ENCODE results near the gene NOL9. TPM values are rescaled to one million over a fixed set of nuclear protein-coding genes. Genes with fewer than 3 reads are reported as not detected.
A peak's percentile ranks its signal among the peaks of the same experiment; 100 is the strongest.

NOL9 gene
- total RNA-seq, 2 experiments from 2014 or later = 52.3 to 54.1 TPM

GRCh38 chr1:6557597-6557996 lies 3.3 kb upstream of the NOL9 start:
- TF ChIP-seq CTCF (IDR thresholded peaks at IDR 0.05) = no peak
- no peak for ATAC-seq (ENCODE audit: poor library complexity)
- Mint-ChIP-seq H3K4me3 (no peak overlapping the region), H3K9me3 (no peaks in the 10 kb centered on the region), H3K27ac (no peak overlapping the region), H3K36me3 (ENCODE audit: low read depth) (no peaks in the 10 kb centered on the region), H3K27me3 (no peaks in the 10 kb centered on the region), H3K4me1 (ENCODE audit: low read depth) (peaks cover 6% of the 10 kb centered on the region)
- Histone ChIP-seq H3K27ac (ENCODE audit: low read depth in 1 of 2, low read length in 2 of 2) (no peak overlapping the region), H3K9me3 (ENCODE audit: control insufficient read depth in 1 of 2, insufficient read depth in 1 of 2, low read length in 2 of 2) (no peaks in the 10 kb centered on the region), H3K27me3 (ENCODE audit: control insufficient read depth in 1 of 2, insufficient read depth in 2 of 2, low read length in 2 of 2) (no peaks in the 10 kb centered on the region), H3K4me3 (ENCODE audit: low read length) (no peak overlapping the region), H3K4me1 (ENCODE audit: insufficient read depth, low read length) (peaks cover 23% of the 10 kb centered on the region), H3K36me3 (ENCODE audit: insufficient read depth, low read length) (peaks cover 2% of the 10 kb centered on the region)
- intact Hi-C loops (cut with DNase I, micrococcal nuclease) = loop anchor here (10.0 kb wide), 2 partner anchors 47 to 227 kb away; partner anchors contain the start of genes CAMTA1 (in 1 of the 2) and KLHL21 (in 1 of the 2)
- POLR2A ChIA-PET = no interaction called here
- no peak for DNase-seq
- CTCF ChIA-PET = interaction anchor here (1.6 kb wide), 1 partner anchor 89 kb away, joined by 4 read pairs; no protein-coding TSS in a partner anchor

GRCh38 chr1:6554907-6555778 lies 830 bp upstream of the NOL9 start, which contains the start of gene TAS1R1:
Gene TAS1R1, plus strand, starts transcription at chr1:6555307. Its CDS starts 67 bp downstream, at chr1:6555374.
- no peak for TF ChIP-seq CTCF (IDR thresholded peaks at IDR 0.05)
- Histone ChIP-seq H3K9me3 (ENCODE audit: control insufficient read depth in 1 of 2, insufficient read depth in 1 of 2, low read length in 2 of 2) (no peaks in the 10 kb centered on the region), H3K36me3 (ENCODE audit: insufficient read depth, low read length) (peaks cover 15% of the 10 kb centered on the region), H3K4me1 (ENCODE audit: insufficient read depth, low read length) (peaks cover 30% of the 10 kb centered on the region), H3K27ac (ENCODE audit: low read depth in 1 of 2, low read length in 2 of 2) (peak within 1 kb of the TSS in 1 of 2 donors; percentile 64), H3K4me3 (ENCODE audit: low read length) (peak within 1 kb of the TSS; percentile 94), H3K27me3 (ENCODE audit: control insufficient read depth in 1 of 2, insufficient read depth in 2 of 2, low read length in 2 of 2) (no peaks in the 10 kb centered on the region)
- Mint-ChIP-seq H3K27ac (peak within 1 kb of the TSS; percentile 70), H3K36me3 (ENCODE audit: low read depth) (peaks cover 9% of the 10 kb centered on the region), H3K9me3 (no peaks in the 10 kb centered on the region), H3K4me1 (ENCODE audit: low read depth) (peaks cover 6% of the 10 kb centered on the region), H3K27me3 (no peaks in the 10 kb centered on the region), H3K4me3 (peak within 1 kb of the TSS; percentile 85)
- ATAC-seq (ENCODE audit: poor library complexity) (no peak), DNase-seq (peak in 2 of 14 experiments; percentile 10 to 27)
- ChIA-PET CTCF (interaction anchor here (0.5 to 2.5 kb wide), 20 partner anchors 10 to 1090 kb away, joined by 3 to 22 read pairs (median 6); partner anchors contain the start of genes KLHL21, PHF13, THAP3 and ZBTB48), POLR2A (interaction anchor here (0.9 to 2.2 kb wide), 13 partner anchors 10 to 207 kb away, joined by 3 to 38 read pairs (median 6); partner anchors contain the start of genes KLHL21 and ZBTB48)
- intact Hi-C loops (cut with DNase I, micrococcal nuclease) = loop anchor here (1.0 to 10.0 kb wide), 9 partner anchors 24 to 230 kb away; partner anchors contain the start of genes CAMTA1 (in 1 of the 2), DNAJC11 (in 1 of the 2), KLHL21 (in 1 of the 2) and ZBTB48 (in 1 of the 2)

GRCh38 chr1:6547301-6547700 lies 7.0 kb downstream of the NOL9 start:
- peak overlapping the region; percentile 83 for H3K27ac Mint-ChIP-seq
- Histone ChIP-seq H3K4me3 (ENCODE audit: low read length) (no peak overlapping the region), H3K36me3 (ENCODE audit: insufficient read depth, low read length) (peaks cover 71% of the 10 kb centered on the region), H3K4me1 (ENCODE audit: insufficient read depth, low read length) (peaks cover 45% of the 10 kb centered on the region), H3K27me3 (ENCODE audit: control insufficient read depth in 1 of 2, insufficient read depth in 2 of 2, low read length in 2 of 2) (no peaks in the 10 kb centered on the region), H3K27ac (ENCODE audit: low read depth in 1 of 2, low read length in 2 of 2) (peak overlapping the region; percentile 32 to 79), H3K9me3 (ENCODE audit: control insufficient read depth in 1 of 2, insufficient read depth in 1 of 2, low read length in 2 of 2) (no peaks in the 10 kb centered on the region)
- POLR2A ChIA-PET = no interaction called here
- CTCF ChIA-PET = no interaction called here
- H3K4me3 Mint-ChIP-seq = no peak overlapping the region
- ATAC-seq (ENCODE audit: poor library complexity) = no peak
- no peak for TF ChIP-seq CTCF (IDR thresholded peaks at IDR 0.05)
- intact Hi-C loops (cut with DNase I, micrococcal nuclease) = no loop called here
- H3K36me3 Mint-ChIP-seq (ENCODE audit: low read depth) = peaks cover 64% of the 10 kb centered on the region
- peaks cover 31% of the 10 kb centered on the region for H3K4me1 Mint-ChIP-seq (ENCODE audit: low read depth)
- no peak for DNase-seq
- no peaks in the 10 kb centered on the region for H3K9me3 Mint-ChIP-seq
- no peaks in the 10 kb centered on the region for H3K27me3 Mint-ChIP-seq
